ENCODE data around the gene PSMG3.
A peak's percentile ranks its signal among the peaks of the same experiment; 100 is the strongest.
"Not testable (repeated sequence)": the region's sequence is repeated elsewhere in the genome, so short reads cannot be mapped to it uniquely, and the experiment has no call there.

PSMG3 gene

DNA sequence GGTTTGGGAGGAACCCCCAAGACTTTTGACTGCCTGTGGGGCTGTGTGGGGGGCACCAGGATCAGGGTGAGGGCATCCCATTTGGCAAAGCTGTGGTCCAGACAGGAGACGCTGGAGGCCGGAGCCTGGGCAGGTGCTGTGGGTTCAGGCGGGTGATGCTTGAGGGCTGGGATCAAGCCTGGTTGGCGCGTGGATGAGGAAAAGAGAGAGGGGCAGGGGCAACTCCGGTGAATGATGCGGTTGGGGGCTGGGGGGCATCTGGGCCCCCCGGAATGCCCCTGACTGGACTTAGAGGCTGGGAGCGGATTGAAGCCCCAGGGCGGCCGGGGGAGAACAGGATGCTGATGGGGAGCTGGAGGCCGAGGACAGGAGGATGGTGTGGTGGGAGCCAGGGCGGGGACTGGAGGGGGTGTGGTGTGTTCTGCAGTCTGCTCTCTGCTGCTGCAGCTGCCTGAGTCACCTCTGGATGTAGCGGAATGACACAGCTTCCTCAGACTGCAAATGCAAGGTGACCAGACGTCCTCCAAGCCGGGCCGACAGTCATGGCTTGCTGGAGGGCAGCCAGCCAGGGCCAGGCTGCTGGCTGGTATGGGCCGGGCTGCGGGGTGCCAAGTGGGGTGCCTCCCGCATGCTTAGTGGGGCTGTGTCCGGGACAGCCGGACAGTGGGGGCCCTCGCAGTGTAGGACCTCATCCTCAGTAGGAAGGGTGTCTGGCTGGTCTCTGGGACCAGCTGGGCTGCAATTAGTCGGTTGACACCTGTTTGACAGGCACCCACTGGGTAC, 36.1 kb downstream of the PSMG3 start:
- no peak for DNase-seq (ENCODE audit: low spot score)

DNA sequence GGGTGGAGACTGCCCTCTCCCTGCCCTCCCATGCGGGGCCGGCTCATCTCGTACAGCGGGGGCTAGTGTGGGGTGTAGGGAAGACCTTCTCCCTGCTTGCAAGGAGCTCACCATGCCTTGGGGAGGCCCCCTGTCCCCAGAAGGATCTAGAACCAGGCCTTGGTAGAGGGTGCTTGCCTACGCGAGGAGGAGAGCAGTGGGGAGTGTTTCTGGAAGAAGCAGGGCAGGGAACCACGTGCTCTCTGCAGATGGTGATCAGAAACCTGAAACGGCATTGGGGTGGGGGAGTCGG, 36.6 kb downstream of the PSMG3 start:
- DNase-seq (ENCODE audit: low spot score) = no peak

DNA sequence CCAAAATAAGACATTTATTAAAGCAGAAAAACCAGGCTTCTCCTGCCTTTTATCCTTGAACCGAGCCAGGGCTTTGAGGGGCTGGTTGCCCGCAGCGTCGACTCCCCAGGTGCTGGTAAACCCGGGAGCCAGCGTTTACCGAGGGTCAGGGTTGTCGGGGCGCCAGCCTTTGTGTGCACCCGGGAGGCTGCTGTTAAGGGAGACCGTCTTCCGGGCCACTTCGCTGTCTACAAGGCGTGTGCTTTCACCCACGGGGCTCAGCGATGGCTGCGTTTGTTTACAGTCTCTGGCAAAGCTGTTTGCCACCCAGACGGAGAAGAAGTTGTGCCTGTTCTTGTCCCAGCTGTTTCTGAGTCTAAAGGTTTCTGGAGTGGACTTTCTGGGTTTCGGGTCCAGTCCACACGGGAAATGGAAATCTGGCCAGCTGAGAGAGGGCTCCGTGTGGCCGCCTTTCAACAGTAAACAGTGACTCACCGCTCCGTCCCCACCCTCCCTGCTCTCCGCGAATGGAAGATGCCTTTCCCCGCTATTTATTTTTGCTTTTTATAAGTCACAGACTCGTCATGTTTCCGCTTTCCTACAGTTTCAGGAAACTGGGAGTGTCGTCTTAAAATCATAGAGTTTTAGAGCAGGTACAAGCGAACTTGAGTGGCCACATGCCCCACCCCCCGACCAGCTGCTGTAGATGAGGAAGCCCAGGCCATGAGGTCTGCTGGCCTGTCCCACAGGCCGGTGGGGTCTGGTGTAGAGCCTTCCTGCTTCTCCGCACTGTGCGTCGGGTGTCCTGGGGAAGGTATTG, 37.2 kb downstream of the PSMG3 start:
- no peak for DNase-seq (ENCODE audit: low spot score)

- no peak for DNase-seq (ENCODE audit: low spot score)
These were observed 37.8 kb downstream of the PSMG3 start for GRCh38 chr7:1531979-1532455.

GRCh38 chr7:1531263-1531978, 38.4 kb downstream of the PSMG3 start:
- DNase-seq (ENCODE audit: low spot score) = no peak

- no peak for DNase-seq (ENCODE audit: low spot score)
These were observed 38.9 kb downstream of the PSMG3 start for GRCh38 chr7:1530946-1531262.

DNA sequence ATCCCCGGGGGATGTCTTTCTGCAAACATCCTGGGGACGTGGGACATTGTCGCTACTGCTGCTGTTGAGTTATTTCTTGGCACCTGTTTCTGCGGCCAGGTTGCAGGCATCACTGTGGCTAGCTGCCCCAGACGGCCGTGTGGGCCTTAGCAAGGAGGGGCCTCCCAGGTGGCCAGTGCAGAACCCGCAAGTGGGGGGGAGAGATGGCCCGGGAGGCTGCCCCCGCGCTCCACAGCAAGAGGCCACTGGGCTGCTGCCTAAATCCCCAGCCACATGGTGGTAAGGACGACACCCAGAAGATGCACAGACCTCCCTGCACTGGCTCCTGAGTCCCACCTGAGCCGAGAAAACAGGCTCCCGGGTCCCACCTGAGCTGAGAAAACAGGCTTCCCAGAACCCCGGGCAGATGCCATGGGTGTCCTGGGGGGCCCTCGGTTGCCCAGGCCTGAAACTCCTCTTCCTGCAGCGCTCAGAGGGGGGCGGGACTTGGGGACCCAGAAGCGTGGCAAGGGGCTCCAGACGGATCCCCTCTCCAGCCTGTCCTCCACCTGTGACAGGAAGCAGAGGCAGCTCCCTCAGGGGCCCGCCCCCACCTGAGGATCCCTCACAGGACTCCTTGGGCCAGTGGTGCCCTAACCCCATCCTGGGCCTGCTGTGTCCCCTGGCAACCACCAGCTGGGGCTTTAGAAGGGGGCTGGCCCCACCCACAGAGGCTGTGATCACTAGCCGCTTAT, 40.3 kb downstream of the PSMG3 start:
- no peak for DNase-seq (ENCODE audit: low spot score)

GRCh38 chr7:1526271-1526754, 43.5 kb downstream of the PSMG3 start:
- DNase-seq (ENCODE audit: low spot score) = no peak

DNA sequence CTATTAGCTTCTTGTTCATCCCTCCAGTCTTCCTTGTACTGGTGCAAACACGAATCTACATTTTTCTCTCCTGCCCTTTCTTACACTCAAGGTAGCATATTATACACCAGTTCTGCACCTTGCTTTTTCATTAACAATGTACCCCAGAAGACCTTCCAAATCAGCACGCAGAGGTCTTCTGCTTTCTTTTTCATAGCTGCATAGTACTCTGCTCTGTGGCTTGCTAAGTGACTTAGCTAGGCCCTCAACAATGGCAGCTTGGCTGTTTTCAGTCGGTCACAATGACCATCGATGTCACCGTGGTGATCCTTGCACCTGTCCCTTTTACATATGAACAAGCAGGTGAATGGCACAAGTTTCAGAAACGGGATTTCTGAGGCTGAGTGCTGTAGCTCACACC, 44.4 kb downstream of the PSMG3 start:
- DNase-seq (ENCODE audit: low spot score) = no peak

- DNase-seq (ENCODE audit: low spot score) = peak; percentile 62
These were observed 46.0 kb downstream of the PSMG3 start for GRCh38 chr7:1523844-1524243.

- no peak for DNase-seq (ENCODE audit: low spot score)
These were observed 46.6 kb downstream of the PSMG3 start for GRCh38 chr7:1523208-1523607.

DNA sequence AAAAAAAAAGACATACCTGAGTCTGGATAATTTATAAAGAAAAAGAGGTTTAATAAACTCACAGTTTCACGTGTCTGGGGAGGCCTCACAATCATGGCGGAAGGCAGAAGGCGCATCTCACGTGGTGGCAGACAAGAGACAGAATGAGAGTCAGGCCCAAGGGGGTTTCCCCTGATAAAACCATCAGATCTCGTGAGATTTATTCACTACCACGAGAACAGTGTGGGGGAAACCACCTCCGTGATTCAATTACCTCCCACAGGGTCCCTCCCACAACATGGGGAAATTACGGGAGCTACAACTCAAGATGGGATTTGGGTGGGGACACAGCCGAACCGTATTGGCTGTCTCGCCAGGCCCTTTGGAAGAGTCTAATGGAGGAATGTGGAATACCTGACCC, 48.4 kb downstream of the PSMG3 start:
- DNase-seq (ENCODE audit: low spot score) = no peak

DNA sequence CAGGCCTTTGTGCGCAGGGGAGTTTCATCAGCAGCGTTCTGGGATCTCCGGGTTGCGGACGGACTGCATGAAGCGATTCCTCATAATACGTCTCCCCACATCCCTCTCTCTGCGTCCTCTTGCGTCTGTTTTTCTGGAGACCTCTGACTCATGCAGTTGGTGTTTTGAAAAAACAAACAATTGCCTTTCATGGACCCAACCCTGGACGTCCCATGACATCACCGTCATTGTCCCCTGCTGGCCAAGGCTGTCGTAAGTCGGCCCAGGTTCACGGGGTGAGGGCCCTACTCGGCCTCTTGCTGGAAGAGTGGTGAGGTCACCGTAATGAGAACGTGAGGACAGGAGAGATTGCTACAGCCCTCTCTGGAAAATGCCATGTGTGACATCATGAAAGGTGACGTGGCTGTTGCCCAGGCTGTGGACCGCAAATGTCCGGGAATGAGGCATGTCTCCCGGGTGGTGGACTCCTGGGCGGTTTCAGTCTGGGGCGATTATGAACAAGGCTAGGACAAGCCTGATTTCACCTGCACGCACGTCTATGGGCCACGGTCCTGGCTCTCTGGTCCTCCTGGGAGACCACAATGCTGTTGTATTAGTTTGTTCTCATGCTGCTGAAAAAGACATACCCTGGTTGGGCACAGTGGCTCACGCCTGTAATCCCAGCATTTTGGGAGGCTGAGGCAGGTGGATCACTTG, 49.1 kb downstream of the PSMG3 start:
- DNase-seq (ENCODE audit: low spot score) = peak; percentile 85

DNA sequence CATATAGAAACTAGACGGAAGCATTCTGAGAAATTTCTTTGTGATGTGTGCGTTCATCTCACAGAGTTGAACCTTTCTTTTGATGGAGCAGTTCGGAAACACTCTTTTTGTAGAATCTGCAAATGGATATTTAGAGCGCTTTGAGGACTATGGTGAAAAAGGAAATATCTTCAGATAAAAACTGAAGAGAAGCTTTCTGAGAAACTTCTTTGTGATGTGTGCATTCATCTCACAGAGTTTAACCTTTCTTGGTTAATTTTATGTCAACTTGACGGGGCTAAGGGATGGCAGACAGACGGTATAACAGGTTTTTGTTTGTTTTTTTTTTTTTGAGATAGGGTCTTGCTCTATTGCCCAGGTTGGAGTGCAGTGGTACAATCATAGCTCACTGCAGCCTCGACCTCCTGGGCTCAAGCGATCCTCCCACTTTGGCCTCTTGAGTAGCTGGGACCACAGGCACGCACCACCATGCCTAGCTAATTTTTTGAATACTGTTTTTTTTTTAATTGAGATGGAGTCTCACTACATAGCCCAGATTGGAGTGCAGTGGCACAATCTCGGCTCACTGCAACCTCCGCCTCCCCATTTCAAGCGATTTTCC, 50.4 kb downstream of the PSMG3 start:
- DNase-seq (ENCODE audit: low spot score) = not testable (repeated sequence)

Measured in HuH-7 (cell line).